ENCODE measurements around the gene PALD1.

PALD1 gene

DNA sequence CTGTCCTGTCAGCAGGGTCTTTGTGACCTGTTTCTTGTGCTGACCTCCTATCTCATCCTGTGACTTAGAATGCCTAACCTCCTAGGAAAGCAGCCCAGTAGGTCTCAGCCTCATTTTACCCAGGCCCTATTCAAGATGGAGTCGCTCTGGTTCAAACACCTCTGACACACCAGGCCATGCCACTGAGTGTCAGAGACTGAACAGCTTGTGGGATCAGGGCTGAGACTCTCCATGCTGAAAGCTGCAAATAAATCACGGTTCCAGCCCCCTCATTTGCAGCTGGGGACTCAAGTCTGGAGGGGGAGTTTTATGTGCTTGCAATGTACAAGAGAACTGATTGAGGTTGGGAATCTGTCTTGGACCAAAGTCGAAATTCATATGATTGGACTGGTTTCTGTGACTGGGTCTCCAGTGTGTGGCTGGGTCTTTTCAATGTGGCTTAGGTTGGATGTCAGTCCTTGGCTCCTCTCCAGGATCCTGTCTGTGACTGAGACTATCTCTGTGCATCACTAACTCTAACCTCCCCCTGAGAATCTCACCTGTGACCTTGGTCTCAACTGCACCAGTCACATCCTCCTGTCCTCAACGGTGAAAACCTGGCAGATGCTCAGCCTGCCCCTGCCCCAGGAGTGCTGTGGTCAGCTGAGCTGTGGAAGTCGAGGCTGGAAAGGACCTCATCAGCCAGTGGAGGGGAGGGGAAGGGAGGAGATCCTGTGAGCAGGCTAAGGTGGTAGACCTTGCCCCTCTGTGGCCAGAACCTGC, 112.3 kb downstream of the PALD1 start:
- no peak for DNase-seq (ENCODE audit: low read depth)

DNA sequence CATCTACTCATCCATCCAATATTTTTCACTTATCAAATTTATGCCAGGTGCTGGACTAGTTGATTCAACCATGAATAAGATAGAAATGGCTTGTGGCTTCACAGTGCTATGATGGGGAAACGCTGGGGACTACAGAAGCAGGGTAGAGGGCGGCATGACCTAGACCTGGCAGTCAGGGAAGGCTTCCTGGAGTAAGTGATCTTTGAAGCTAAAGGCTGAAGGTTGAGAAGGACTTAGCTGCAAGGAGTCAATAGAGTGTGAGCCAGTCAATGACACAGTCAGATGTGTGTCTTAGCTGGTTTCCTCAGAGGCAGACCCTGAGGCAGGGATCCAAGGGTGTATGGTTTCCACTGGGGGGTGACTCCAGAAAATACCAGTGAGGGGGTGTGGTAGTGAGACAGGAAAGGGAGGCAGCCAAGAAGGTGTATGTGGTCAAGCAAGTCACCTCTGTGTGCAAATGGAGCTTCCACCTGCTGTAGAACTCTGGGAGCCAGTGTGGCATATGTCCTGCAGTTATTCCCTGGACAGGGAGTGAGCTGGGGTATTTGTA, 113.7 kb downstream of the PALD1 start:
- DNase-seq (ENCODE audit: low read depth) = no peak

DNA sequence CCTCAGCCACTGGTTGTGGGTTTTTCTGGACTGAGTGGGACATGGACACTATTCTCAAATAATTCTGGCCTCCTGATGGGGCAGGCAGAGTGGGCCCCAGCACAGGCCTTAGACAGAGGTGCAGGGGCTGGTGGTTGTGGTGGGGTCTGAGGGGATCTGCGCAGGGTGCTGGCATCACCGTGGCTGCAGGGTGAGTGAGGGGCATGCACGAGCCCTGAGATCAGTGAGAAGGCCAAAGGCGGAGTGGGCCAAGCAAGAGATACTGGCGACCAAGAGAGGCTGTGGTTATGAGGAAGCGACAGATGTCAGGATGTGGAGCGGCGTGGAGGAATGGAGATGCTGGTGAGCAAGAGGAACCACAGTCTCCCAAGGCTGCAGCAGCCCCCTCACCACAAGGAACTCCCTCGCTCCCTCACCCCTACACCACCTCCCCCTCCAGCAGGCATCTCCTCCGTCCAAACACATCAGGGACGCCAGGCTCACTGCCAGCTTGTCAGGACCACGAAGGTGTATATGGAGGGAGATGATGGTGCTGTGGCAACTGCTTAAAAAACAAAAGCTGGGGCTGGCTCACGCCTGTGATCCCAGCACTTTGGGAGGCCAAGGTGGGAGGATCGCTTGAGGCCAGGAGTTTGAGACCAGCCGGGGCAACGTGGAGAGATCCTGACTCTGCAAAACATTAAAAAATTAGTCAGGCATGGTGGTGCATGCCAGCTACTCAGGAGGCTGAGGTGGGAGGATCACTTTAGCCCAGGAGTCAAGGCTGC, 114.4 kb downstream of the PALD1 start:
- no peak for DNase-seq (ENCODE audit: low read depth)

DNA sequence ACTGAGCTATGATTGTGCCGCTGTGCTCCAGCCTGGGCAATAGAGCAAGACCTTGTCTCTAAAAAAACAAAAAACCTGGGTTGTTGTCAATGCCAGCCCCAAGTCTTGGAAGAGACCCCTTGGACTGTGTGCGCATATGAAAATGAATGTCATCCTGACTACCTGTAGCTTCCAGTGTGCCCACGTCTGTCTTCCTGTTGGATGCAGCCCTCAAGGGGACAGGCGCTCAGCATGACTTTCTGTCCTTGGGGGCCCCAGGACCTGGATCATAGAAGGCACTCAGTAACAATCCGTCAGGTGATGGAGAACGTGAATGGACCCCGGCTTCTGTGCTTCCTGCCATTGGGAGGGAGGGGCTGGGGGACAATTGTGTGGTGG, 114.9 kb downstream of the PALD1 start:
- no peak for DNase-seq (ENCODE audit: low read depth)

DNA sequence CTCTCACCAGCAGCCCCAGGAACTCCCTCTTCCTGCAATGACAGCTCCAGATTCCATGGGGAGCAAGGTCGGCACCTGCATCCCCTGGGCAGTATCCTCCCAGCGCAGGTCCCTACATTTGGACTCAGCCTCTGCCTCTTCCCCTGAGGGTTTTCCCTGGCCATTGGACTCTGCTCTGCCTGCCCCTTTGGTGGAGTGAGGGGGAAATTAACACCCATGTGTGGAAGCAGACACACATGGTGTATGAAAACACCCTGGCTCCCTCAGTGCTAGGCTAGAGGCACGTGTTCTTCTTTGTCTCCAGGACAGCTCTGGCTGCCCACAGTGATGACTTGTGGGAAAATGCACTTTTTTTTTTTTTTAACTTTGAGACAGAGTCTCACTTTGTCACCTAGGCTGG, 115.6 kb downstream of the PALD1 start:
- no peak for DNase-seq (ENCODE audit: low read depth)

DNA sequence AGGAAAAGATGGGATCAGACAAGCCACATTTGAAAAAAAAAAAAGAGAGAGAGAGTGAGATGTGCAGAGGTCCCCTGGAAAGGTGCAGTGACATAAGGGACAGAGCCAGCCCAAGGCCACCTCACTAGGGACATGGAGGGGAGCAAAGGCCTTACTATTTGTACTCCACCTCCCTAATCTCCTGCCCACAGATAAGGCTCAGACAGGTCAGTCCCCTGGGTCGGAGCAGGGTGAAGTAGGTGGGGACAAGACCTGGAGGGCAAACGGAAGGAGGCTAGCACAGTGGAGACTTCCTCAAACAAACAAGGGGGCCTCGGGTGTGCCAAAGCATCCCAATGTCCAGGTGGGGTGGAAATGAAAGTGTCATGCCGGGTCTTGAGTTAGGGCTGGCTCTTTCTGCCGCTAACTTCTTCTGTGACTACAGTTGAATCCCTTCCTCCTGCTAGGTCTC, 117.0 kb downstream of the PALD1 start:
- no peak for DNase-seq (ENCODE audit: low read depth)

DNA sequence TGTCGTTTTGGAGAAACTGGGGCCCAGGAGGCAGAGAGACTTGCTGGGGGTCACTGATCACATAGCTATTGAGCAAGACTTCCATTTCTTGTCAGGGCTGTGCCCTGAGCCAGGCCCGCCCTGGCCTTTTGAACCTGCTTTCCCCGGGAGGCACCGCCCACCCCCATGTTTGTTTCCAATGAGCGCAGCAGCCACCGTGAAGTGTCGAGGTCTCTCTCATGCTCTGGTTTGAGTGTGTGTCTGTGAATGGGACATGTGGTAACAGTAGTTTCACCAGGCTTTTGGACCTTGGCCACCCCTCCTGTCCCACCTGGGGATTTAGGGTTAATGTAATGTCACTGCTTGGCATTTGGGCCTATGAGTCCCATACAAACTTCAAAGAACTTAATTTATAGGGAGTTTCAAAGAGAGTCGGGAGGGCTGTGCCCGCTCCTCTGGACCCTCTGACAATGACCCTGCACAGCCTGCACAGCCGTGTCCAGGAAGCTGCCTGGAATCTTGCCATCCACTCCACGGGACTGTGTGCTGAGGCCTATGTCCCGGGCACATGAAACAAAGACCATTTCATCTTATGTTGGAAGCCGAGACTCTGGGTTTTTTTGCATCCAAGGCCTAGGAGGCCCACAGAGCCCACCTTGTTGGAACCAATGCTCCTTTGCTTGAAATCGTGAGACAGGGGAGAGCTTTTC, 117.7 kb downstream of the PALD1 start:
- no peak for DNase-seq (ENCODE audit: low read depth)

DNA sequence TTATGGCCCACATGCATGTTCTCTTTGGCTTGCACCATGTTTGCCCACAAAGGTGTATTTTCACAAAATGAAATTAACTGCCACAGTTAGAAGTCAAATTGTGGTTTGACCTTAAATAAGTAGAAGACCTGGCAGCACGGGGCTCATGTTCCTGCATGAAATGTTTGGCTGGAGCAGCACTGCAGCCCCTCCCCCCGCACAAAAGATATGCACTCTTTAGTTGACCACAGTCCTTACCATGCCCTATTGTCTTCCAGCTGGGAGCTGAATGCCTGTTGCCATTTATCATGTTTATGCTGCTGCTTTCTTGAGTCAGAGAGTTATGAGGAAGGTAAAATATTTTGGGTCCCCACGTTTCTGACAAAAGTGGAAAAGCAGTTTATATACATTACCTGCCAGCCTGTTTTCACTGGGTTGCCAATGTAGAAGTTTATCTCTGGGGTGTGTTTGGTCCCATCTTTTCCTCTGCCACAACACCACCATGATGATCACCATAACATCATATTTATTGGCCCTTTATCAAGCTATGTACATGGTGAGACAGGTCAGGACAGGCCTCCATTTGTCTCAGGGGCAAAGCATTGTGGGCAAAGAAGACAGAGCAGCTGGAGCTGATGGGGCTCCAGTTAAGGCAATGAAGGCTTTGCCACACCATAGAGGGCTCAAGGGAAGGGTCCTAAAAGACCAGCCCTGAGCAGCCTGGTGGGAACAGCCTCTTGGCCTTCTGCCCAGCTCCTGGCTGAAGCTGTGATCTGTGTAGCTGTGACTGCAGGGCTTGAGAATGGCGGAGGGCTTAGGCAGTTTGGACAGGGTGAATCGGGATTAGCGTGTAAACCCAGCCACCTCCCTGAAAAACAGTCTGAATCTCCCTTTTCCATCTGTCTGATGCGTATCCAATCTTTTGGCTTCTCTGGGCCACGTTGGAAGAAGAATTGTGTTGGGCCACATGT, 118.6 kb downstream of the PALD1 start:
- DNase-seq (ENCODE audit: low read depth) = no peak

DNA sequence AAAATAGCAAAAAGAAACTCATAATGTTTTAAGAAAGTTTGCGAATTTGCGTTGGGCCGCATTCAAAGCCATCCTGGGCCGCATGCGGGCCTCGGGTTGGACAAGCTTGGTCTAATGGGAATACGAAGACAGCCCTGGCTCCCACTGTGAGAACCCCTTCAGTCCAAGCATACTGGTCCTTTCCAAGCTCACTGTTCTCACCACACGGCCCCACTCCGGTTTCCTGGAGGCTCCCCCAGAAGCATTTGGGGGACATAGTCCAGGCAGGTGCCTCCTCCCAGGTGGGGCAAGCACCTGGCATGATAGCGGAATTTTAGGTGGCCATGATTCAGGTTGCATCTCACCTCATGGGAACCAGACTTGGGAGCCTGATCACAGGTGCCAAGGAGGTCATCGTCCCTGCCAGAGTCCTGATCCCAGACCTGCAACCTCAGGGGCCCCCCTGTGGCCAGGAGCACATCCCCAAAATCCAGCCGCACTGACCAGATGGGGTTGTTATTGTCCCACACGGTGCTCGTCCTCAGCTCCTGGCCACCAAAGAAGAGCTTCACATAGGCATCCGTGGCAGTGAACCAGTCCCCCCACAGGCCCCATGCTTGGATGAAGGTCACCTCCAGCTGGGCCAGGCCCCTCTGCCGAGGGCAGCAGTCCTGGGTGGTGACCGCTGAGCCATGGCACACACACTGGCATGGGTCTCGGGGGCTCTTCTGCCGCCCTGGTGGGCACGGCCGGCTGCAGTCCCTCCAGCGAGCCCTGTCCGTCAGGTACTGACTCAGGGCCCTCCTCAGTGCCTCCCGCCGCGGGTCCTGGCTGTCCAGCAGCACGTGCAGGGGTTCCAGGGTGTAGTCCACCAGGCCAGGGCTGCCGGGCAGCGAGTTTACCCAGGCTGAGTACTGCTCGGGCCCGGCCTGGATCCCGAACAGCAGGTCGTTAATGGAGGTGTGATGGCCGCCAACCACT, 119.6 kb downstream of the PALD1 start:
- DNase-seq (ENCODE audit: low read depth) = no peak

DNA sequence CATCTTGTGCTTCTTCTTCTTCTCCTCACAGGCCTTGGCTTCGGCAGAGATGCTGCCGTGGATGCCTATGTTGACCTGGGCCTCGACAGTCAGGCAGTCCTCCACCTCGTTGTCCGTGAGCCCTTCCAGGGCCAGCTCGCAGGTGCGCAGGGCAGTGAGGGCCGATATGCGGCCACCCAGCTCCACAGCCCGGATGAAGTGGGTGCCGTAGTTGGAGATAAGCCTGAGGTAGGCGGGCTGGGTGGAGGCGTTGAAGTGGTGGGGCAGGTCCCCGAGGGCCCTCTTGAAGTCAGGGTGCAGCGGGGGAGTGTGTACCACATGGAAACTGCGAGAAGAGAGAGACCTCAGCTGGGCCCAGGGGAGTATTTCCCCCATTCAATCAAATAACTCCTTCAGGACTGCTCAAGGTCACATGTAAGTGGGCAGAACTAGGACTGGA, 120.3 kb downstream of the PALD1 start:
- DNase-seq (ENCODE audit: low read depth) = no peak

DNA sequence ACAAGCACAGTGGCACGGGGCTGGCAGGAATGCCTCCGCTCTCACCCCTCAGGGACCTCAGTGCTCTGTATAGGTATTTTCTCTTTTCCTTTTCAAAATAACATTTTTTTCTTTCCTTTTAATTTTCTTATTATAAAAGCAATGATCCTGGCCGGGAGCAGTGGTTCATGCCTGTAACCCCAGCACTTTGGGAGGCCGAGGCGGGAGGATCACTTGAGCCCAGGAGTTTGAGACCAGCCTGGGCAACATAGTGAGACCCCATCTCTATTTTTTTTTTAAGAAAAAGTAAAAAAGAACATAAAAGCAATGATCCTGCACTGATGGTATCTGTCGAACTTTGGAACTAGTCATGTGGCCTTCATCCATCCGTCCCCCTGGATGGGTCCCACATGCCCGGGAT, 120.8 kb downstream of the PALD1 start:
- no peak for DNase-seq (ENCODE audit: low read depth)

DNA sequence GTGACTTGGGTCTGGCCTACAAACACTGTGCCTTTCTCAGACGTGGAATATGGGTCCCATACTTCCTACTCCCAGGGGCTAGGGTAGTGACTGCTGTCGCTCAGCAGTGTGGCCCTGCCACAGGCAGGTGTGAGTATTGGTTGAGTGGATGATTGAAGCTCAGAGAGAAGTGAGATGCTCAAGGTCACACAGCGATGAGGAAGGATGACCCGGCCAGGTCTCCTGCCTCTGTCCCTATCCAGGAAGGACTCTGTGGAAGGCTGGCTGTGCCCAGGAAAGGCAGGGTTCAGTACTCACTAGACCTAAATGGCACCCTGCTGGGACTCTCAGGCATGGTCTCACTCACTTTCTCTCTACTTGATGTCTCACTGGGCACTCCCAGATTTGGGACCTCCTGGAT, 121.2 kb downstream of the PALD1 start:
- no peak for DNase-seq (ENCODE audit: low read depth)

DNA sequence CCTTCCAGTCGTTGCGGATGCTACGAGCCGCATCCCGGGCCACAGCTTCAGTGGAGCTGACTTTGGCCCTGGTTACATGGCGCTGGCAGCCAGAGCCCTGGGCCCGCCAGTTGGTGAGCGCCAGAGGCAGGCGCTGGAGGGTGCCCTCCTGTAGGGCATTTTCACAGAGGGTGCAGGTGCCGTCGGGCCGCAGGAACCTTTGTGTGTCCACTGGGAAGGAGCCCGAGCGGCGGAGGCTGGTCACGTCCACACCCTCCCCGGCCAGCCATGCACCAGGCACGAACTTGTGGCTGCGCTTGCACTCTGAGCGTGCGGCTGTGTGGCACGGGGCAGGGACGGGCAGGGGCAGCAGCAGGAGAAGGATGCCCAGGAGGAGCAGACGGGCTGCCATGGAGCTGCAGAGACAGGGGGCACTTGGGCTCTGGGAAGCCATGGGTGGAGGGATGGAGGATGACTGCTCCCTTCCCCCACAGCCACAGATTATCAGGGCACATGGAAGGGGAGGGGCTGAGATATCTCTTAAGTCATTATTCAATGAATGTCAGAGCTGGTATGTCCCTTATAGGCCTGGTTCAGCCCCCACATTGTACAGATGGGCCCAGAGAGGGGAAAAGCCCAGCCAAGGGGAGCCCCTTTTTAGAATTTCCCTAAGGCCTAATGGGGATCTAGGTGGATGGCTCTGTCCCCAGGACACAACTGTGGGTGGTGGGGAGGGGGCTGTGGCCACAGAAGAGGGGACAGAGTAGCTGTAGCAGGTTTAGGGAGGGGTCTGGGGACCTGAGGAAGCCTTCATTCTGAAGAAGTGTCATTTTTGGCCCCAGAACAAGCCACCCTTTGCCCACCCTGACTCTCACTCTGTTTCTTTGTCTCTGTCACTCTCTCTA, 122.2 kb downstream of the PALD1 start:
- DNase-seq (ENCODE audit: low read depth) = no peak

DNA sequence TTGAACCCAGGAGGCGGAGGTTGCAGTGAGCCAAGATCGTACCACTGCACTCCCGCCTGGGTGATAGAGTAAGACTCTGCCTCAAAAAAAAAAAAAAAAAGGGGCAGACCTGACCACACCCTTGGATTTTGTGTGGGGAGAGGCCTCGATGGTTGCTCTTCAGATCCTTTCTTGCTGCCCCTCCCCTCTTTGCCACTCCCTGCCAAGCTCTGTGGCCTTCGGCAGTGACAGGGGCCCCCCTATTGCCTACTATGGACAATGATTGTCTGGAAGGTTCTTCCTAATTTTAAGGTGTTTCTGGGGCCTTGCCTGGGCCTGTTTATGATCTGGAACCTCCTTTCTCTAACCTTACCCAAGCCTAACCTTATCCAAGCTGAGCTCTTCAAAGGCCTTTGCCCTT, 123.2 kb downstream of the PALD1 start:
- no peak for DNase-seq (ENCODE audit: low read depth)

DNA sequence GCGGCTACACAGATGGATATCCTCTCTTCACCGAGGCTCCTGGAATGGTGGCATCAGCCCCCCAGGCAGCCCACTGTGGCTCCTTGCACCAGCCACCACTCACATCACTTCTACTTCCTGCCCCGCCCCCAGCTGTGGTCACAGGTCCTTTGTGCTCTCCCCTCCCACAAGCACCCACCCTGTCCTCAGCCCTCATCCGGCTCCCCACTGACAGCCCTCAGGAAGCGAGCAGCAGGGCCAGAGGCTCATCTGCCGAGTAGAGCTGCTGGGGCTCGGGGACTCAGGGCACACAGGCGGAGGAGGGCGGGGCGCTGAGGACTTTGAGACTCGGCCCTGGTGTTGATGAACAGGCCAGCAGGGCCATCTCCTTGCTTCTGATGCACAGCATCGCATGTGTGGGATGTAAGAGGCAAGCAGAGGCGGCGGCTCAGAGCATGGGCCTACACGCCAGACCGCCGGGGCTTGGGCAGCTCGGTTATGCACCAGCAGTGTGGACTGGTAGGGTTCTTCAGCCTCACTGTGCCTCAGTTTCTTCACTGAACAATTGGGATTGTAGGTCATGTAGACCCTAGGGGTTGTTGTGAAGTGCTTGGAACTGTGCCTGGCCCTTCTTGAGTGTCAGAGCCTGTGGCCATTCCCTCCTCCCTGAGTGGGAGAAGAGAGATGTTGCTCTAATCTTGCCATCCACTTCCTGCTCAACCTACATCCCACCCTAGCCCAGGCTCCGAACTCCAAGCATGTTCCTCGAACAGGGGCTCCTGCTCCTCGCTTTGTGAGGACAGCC, 124.3 kb downstream of the PALD1 start, which contains the start of gene PRF1:
TSS of gene PRF1 (minus strand) at position 77 of the 784 bp plus-strand sequence. CDS start 1,839 bp downstream, outside the sequence.
- DNase-seq (ENCODE audit: low read depth) = peak; percentile 62

DNA sequence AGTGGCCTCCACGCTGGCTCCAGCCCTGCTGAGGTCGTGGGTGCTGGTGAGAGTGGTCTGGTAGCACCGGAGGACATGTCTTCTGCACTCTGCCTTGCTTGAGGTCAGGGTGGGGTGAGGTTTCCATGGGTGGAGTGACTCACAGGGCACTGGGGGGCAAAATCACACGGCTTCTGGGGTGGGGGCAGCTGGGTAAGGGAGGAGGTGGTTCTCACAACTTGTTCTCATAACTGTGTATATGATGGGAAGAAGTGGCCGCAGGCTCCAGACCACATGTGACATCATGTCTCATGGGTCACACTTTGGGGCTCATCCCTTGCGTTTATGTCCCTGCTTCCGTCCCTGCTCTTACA, 124.9 kb downstream of the PALD1 start:
- DNase-seq (ENCODE audit: low read depth) = peak; percentile 22

DNA sequence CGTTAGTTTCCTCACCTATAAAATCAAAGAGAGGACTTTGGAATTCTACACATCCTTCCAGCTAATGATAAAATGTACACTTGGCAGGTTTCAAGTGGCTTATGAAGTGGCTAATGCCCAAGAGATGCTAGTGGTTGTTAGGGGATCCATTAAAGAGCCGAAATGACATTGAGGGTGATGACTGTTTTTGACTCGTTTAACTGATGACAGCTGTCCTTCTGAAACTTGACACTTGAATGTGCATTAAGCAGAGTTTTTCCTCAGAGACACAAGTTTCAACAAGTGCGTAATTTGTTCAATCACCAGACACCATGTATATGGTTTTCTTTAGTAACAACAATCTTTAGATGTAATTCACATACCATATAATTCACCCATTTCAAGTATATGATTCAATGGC, 125.5 kb downstream of the PALD1 start:
- DNase-seq (ENCODE audit: low read depth) = no peak

DNA sequence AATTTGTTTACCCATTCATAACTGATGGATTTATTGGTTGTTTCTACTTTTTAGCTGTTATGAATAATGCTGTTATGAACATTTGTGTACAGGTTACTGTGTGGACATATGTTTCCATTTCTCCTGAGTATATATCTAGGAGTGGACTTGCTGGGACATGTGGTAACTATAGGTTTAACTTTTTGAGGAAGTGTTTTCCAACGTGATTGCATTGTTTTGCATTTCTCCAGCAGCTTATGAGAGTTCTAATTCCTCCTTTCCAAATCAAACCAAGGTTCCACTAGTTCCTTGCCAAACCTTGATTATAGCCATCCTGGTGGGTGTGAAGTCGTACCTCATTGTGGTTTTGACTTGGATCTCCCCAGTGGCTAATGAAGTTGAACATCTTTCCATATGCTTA, 126.6 kb downstream of the PALD1 start:
- DNase-seq (ENCODE audit: low read depth) = no peak

Data from activated T-cell treated with anti-CD3 and anti-CD28 coated beads for 1 hour (primary cell).